ENCODE data around the gene ARHGAP32. TPM values are rescaled to one million over a fixed set of nuclear protein-coding genes. Genes with fewer than 3 reads are reported as not detected.

ARHGAP32 gene
- total RNA-seq, 4 donors from 2014 or later: 10.0 to 53.7 (median 34.1) TPM

DNA sequence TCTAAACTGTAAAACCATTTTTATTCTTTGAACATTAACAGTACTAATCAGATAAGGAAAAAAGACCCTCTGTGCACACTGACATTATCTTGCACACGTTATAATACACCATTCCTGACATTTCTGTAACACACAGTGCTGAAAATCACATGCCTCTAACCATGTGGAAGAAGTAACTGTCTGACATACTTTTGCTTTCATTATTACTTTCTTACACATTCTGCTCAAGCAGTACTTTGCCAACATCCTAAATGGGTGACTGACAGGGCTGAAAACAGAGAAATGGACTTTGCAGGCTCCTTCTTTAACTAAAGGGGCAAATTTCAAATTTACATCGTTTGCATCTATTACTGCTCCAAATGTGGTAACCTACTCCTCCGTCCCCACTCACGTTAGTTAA lies 226.6 kb downstream of the ARHGAP32 start:
- no peak overlapping the region for H3K4me3 ChIP-seq
- no peak for DNase-seq
- H3K27ac ChIP-seq: no peak overlapping the region
- no peaks in the 10 kb centered on the region for H3K36me3 ChIP-seq
- H3K4me1 ChIP-seq: no peaks in the 10 kb centered on the region
- H3K27me3 ChIP-seq: no peaks in the 10 kb centered on the region
- intact Hi-C loops (cut with DNase I; ENCODE audit: low total_unique reads): no loop called here
- no peak for TF ChIP-seq POLR2A (IDR thresholded peaks at IDR 0.05)
- TF ChIP-seq, protein P1, sequence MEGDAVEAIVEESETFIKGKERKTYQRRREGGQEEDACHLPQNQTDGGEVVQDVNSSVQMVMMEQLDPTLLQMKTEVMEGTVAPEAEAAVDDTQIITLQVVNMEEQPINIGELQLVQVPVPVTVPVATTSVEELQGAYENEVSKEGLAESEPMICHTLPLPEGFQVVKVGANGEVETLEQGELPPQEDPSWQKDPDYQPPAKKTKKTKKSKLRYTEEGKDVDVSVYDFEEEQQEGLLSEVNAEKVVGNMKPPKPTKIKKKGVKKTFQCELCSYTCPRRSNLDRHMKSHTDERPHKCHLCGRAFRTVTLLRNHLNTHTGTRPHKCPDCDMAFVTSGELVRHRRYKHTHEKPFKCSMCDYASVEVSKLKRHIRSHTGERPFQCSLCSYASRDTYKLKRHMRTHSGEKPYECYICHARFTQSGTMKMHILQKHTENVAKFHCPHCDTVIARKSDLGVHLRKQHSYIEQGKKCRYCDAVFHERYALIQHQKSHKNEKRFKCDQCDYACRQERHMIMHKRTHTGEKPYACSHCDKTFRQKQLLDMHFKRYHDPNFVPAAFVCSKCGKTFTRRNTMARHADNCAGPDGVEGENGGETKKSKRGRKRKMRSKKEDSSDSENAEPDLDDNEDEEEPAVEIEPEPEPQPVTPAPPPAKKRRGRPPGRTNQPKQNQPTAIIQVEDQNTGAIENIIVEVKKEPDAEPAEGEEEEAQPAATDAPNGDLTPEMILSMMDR (IDR thresholded peaks at IDR 0.05): no peak
- no peaks in the 10 kb centered on the region for H3K9me3 ChIP-seq

DNA sequence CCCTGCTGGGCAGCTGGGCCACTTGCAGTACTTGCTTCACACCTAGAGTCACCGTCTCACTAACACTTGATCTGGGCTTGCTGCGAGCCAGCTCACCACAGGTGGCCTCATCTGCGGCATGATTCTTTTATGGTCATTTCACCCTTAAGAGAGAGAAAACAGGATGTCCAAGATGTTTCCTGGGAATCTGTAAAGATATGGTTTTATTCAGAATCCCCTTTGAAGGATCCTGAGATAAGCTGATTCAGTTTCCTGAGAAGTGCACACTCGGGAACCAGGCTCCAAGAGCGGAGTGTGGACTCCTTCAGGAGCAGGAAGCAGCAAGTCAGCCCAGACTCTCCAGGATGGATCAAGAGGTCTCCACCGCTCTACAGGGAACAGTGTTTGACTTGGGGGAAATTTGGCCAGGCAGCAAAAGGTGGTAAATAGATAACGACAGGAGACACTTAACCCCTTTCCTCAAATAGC lies 227.6 kb downstream of the ARHGAP32 start:
- H3K27ac ChIP-seq: no peak overlapping the region
- no peak for DNase-seq
- H3K4me1 ChIP-seq: no peaks in the 10 kb centered on the region
- no peak overlapping the region for H3K4me3 ChIP-seq
- no peaks in the 10 kb centered on the region for H3K9me3 ChIP-seq
- H3K36me3 ChIP-seq: no peaks in the 10 kb centered on the region
- TF ChIP-seq, protein P1 (IDR thresholded peaks at IDR 0.05): no peak
- TF ChIP-seq POLR2A (IDR thresholded peaks at IDR 0.05): no peak
- intact Hi-C loops (cut with DNase I; ENCODE audit: low total_unique reads): no loop called here
- H3K27me3 ChIP-seq: no peaks in the 10 kb centered on the region

DNA sequence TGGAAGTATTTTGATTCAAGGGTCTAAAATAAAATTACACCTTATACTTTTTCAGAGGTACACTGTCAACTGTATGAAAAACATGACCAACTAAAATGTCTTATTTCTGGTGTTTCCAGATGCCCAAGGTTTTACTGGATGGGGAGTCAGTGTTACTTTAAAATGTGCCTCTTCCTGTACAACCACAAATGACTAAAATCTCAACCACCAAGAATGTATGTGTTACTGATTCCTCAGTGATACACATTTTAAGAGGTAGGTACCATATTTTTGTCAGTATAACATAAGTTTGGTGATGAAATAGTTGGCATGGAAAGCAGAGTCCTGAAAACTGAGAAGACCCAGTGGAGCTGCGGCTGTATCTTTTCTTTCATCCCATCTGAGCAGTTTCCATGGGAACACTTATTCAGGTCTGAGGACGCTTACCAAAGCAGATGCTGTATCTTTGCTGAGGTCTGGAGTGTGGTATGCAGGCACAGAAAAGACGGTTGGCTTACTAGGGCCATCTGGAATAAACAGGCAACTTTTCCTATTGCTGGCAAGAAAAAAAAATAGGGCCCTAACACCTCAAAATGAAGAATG lies 228.3 kb downstream of the ARHGAP32 start:
- Histone ChIP-seq H3K27ac (no peak overlapping the region), H3K9me3 (no peaks in the 10 kb centered on the region), H3K4me1 (no peaks in the 10 kb centered on the region), H3K4me3 (no peak overlapping the region), H3K27me3 (no peaks in the 10 kb centered on the region), H3K36me3 (no peaks in the 10 kb centered on the region)
- DNase-seq: no peak
- TF ChIP-seq, protein P1 (IDR thresholded peaks at IDR 0.05): no peak
- no peak for TF ChIP-seq POLR2A (IDR thresholded peaks at IDR 0.05)
- intact Hi-C loops (cut with DNase I; ENCODE audit: low total_unique reads): no loop called here

DNA sequence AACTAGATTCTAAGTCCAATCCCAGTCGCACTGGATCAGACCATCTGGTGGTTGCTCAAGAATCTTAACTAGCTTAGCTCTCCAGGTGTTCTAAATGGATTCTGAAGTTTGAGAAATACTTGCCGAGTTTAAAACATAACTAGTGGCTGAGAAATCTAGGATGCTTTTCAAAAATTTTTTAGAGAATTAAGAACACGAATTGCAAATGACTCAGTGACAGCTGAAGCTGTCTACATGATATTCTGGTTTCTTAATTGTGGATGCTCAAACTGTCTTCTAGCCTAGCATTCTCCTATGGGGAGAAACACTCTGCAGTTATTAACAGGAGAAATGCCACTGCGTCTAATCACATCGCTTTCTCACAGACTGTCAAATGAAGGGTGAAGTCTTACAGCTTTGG lies 229.2 kb downstream of the ARHGAP32 start:
- no peaks in the 10 kb centered on the region for H3K27me3 ChIP-seq
- no peak overlapping the region for H3K4me3 ChIP-seq
- no peak overlapping the region for H3K27ac ChIP-seq
- no peaks in the 10 kb centered on the region for H3K4me1 ChIP-seq
- DNase-seq: no peak
- no peaks in the 10 kb centered on the region for H3K9me3 ChIP-seq
- TF ChIP-seq POLR2A (IDR thresholded peaks at IDR 0.05): no peak
- TF ChIP-seq, protein P1 (IDR thresholded peaks at IDR 0.05): no peak
- intact Hi-C loops (cut with DNase I; ENCODE audit: low total_unique reads): no loop called here
- no peaks in the 10 kb centered on the region for H3K36me3 ChIP-seq

DNA sequence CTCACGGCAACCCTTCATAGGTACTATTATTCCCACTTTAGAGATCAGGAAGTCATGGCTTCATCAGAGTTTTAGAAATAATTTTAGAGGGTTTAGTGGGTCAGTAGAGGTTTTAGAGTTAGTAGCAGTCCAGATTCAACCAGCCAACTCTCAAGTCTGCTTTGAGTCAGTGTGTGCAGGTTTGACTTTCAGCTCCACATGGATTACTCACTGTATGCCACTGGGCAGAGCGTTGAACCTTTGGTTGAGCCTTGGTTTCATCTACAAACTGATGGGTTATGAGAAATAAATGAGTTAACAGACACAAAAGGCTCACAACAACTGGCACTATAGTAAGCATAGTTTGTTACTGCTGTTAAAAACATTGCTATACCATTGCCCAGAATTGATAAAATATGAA lies 230.5 kb downstream of the ARHGAP32 start:
- intact Hi-C loops (cut with DNase I; ENCODE audit: low total_unique reads): no loop called here

More for the DNA sequence above, 230.5 kb downstream of the ARHGAP32 start:
- H3K4me3 ChIP-seq: no peak overlapping the region
- H3K36me3 ChIP-seq: no peaks in the 10 kb centered on the region
- no peaks in the 10 kb centered on the region for H3K4me1 ChIP-seq
- no peaks in the 10 kb centered on the region for H3K9me3 ChIP-seq
- no peak for TF ChIP-seq POLR2A (IDR thresholded peaks at IDR 0.05)
- TF ChIP-seq, protein P1 (IDR thresholded peaks at IDR 0.05): no peak
- H3K27ac ChIP-seq: no peak overlapping the region
- no peak for DNase-seq
- H3K27me3 ChIP-seq: no peaks in the 10 kb centered on the region
